Activated CD4-positive, alpha-beta memory T cell treated with anti-CD3 and anti-CD28 coated beads, Interleukin-2, amount 10 ng/mL, durations not matched to agents 7 days and 5 days (primary cell): ENCODE results near the gene APOOL. TPM values are rescaled to one million over a fixed set of nuclear protein-coding genes. Genes with fewer than 3 reads are reported as not detected.

Source experiments
- CTCF ChIA-PET: fragments of 350-600 bp; sonication (Branson Sonifier 250); formaldehyde crosslinking; loops from one replicate; lab custom pipeline; 2021; ENCODE audit warnings: antibody characterized with exemption, inconsistent platforms; lab: Charles Lee
- POLR2A ChIA-PET: fragments of 350-600 bp; sonication (Branson Sonifier 250); formaldehyde crosslinking; loops from one replicate; lab custom pipeline; 2021; ENCODE audit warnings: antibody characterized with exemption; lab: Charles Lee
- DNase-seq: peaks from one replicate; pipeline ENCODE4 v3.0.0-alpha.2; 2020
- H3K27ac Mint-ChIP-seq: one replicate; pipeline ENCODE4 v1.8.0; 2021; ENCODE audit warnings: mild to moderate bottlenecking, mixed read lengths
- H3K27me3 Mint-ChIP-seq: one replicate; pipeline ENCODE4 v1.8.0; 2021; ENCODE audit warnings: mixed read lengths
- H3K36me3 Mint-ChIP-seq: one replicate; pipeline ENCODE4 v1.8.0; 2021; ENCODE audit warnings: low read depth, mixed read lengths
- H3K4me1 Mint-ChIP-seq: one replicate; pipeline ENCODE4 v1.8.0; 2021; ENCODE audit warnings: mixed read lengths
- H3K4me3 Mint-ChIP-seq: one replicate; pipeline ENCODE4 v1.8.0; 2021; ENCODE audit warnings: mild to moderate bottlenecking, mixed read lengths
- H3K9me3 Mint-ChIP-seq: one replicate; pipeline ENCODE4 v1.8.0; 2021; ENCODE audit warnings: mixed read lengths
- total RNA-seq, 2 experiments: library from RNA; stranded (reverse); gene quantifications; one replicate each; pipeline ENCODE4 v1.2.3, GENCODE V29; 2021

Gene APOOL
- total RNA-seq, 2 experiments from 2014 or later = 10.6 to 12.0 TPM

GRCh38 chrX:85109235-85109634 is 105.6 kb downstream of the APOOL start:
- Mint-ChIP-seq H3K9me3 (no peaks in the 10 kb centered on the region), H3K27me3 (no peaks in the 10 kb centered on the region), H3K36me3 (no peaks in the 10 kb centered on the region), H3K4me1 (no peaks in the 10 kb centered on the region), H3K4me3 (no peak overlapping the region), H3K27ac (no peak overlapping the region)
- DNase-seq = no peak
- ChIA-PET CTCF (interaction anchor here (0.8 kb wide), 1 partner anchor 26 kb away, joined by 3 read pairs; no protein-coding TSS in a partner anchor), POLR2A (no interaction called here)

- CTCF ChIA-PET = interaction anchor here (0.9 to 1.2 kb wide), 2 partner anchors 11 to 27 kb away, joined by 3 to 4 read pairs; no protein-coding TSS in a partner anchor
- Mint-ChIP-seq H3K36me3 (no peaks in the 10 kb centered on the region), H3K4me1 (no peaks in the 10 kb centered on the region), H3K27me3 (no peaks in the 10 kb centered on the region), H3K4me3 (no peak overlapping the region), H3K27ac (no peak overlapping the region), H3K9me3 (no peaks in the 10 kb centered on the region)
- DNase-seq = no peak
- POLR2A ChIA-PET = no interaction called here
These were observed 107.7 kb downstream of the APOOL start for GRCh38 chrX:85111347-85111746.

GRCh38 chrX:85112293-85112692 is 108.6 kb downstream of the APOOL start:
- Mint-ChIP-seq H3K27me3 (no peaks in the 10 kb centered on the region), H3K27ac (no peak overlapping the region), H3K4me3 (no peak overlapping the region), H3K9me3 (no peaks in the 10 kb centered on the region), H3K36me3 (no peaks in the 10 kb centered on the region), H3K4me1 (no peaks in the 10 kb centered on the region)
- no peak for DNase-seq
- ChIA-PET CTCF (interaction anchor here (1.2 kb wide), 1 partner anchor 28 kb away, joined by 4 read pairs; no protein-coding TSS in a partner anchor), POLR2A (no interaction called here)

- POLR2A ChIA-PET = no interaction called here
- no peaks in the 10 kb centered on the region for H3K4me1 Mint-ChIP-seq
- no peak overlapping the region for H3K27ac Mint-ChIP-seq
- CTCF ChIA-PET = no interaction called here
- H3K27me3 Mint-ChIP-seq = no peaks in the 10 kb centered on the region
- DNase-seq = no peak
- H3K4me3 Mint-ChIP-seq = no peak overlapping the region
- no peaks in the 10 kb centered on the region for H3K9me3 Mint-ChIP-seq
- H3K36me3 Mint-ChIP-seq = no peaks in the 10 kb centered on the region
These were observed 110.1 kb downstream of the APOOL start for GRCh38 chrX:85113746-85114145.

GRCh38 chrX:85114171-85114570 is 110.5 kb downstream of the APOOL start:
- ChIA-PET CTCF (no interaction called here), POLR2A (no interaction called here)
- Mint-ChIP-seq H3K27me3 (no peaks in the 10 kb centered on the region), H3K36me3 (no peaks in the 10 kb centered on the region), H3K27ac (no peak overlapping the region), H3K9me3 (no peaks in the 10 kb centered on the region), H3K4me3 (no peak overlapping the region), H3K4me1 (no peaks in the 10 kb centered on the region)
- DNase-seq = no peak

- H3K36me3 Mint-ChIP-seq = no peaks in the 10 kb centered on the region
- DNase-seq = no peak
- ChIA-PET CTCF (no interaction called here), POLR2A (no interaction called here)
- H3K27me3 Mint-ChIP-seq = no peaks in the 10 kb centered on the region
- no peak overlapping the region for H3K27ac Mint-ChIP-seq
- H3K4me3 Mint-ChIP-seq = no peak overlapping the region
- no peaks in the 10 kb centered on the region for H3K9me3 Mint-ChIP-seq
- no peaks in the 10 kb centered on the region for H3K4me1 Mint-ChIP-seq
These were observed 111.1 kb downstream of the APOOL start for GRCh38 chrX:85114776-85115175.

- Mint-ChIP-seq H3K27me3 (no peaks in the 10 kb centered on the region), H3K4me1 (no peaks in the 10 kb centered on the region), H3K4me3 (no peak overlapping the region), H3K9me3 (no peaks in the 10 kb centered on the region), H3K36me3 (no peaks in the 10 kb centered on the region), H3K27ac (no peak overlapping the region)
- ChIA-PET POLR2A (no interaction called here), CTCF (no interaction called here)
- no peak for DNase-seq
These were observed 111.6 kb downstream of the APOOL start for GRCh38 chrX:85115252-85115651.

- no peaks in the 10 kb centered on the region for H3K4me1 Mint-ChIP-seq
- POLR2A ChIA-PET = no interaction called here
These were observed 132.7 kb downstream of the APOOL start for GRCh38 chrX:85136409-85136808.

GRCh38 chrX:85139422-85139821 is 135.7 kb downstream of the APOOL start:
- no peak for DNase-seq
- Mint-ChIP-seq H3K27me3 (no peaks in the 10 kb centered on the region), H3K4me3 (no peak overlapping the region), H3K9me3 (no peaks in the 10 kb centered on the region), H3K36me3 (no peaks in the 10 kb centered on the region), H3K4me1 (no peaks in the 10 kb centered on the region), H3K27ac (no peak overlapping the region)
- ChIA-PET CTCF (no interaction called here), POLR2A (no interaction called here)

More at GRCh38 chrX:85136409-85136808, 132.7 kb downstream of the APOOL start:
- Mint-ChIP-seq H3K27ac (no peak overlapping the region), H3K36me3 (no peaks in the 10 kb centered on the region), H3K4me3 (no peak overlapping the region), H3K9me3 (no peaks in the 10 kb centered on the region), H3K27me3 (no peaks in the 10 kb centered on the region)
- CTCF ChIA-PET = no interaction called here
- no peak for DNase-seq

- POLR2A ChIA-PET = no interaction called here
- DNase-seq = no peak
- H3K4me1 Mint-ChIP-seq = no peaks in the 10 kb centered on the region
These were observed 137.3 kb downstream of the APOOL start for GRCh38 chrX:85140964-85141363.

More at GRCh38 chrX:85140964-85141363, 137.3 kb downstream of the APOOL start:
- Mint-ChIP-seq H3K4me3 (no peak overlapping the region), H3K9me3 (no peaks in the 10 kb centered on the region), H3K36me3 (no peaks in the 10 kb centered on the region), H3K27ac (no peak overlapping the region), H3K27me3 (no peaks in the 10 kb centered on the region)
- CTCF ChIA-PET = no interaction called here

Other genes starting within 250 kb of the APOOL start
- not detected for gene SATL1, start 239.9 kb downstream of the APOOL start, total RNA-seq
- under 1 TPM; 0.18 to 0.30 TPM for gene ZNF711, start 240.1 kb downstream of the APOOL start, total RNA-seq